HG02852 (cell line): Measurements from ENCODE around the gene DLX5.
"Not testable (repeated sequence)": the region's sequence is repeated elsewhere in the genome, so short reads cannot be mapped to it uniquely, and the experiment has no call there.

Experiments used
- ATAC-seq: cut with Tn5 transposase; IDR thresholded peaks from one replicate; pipeline ENCODE4 v1.9.1; 2021; ENCODE audit warnings: mild to moderate bottlenecking, moderate library complexity; ENCODE audit not compliant: unreplicated experiment

DLX5 gene

DNA sequence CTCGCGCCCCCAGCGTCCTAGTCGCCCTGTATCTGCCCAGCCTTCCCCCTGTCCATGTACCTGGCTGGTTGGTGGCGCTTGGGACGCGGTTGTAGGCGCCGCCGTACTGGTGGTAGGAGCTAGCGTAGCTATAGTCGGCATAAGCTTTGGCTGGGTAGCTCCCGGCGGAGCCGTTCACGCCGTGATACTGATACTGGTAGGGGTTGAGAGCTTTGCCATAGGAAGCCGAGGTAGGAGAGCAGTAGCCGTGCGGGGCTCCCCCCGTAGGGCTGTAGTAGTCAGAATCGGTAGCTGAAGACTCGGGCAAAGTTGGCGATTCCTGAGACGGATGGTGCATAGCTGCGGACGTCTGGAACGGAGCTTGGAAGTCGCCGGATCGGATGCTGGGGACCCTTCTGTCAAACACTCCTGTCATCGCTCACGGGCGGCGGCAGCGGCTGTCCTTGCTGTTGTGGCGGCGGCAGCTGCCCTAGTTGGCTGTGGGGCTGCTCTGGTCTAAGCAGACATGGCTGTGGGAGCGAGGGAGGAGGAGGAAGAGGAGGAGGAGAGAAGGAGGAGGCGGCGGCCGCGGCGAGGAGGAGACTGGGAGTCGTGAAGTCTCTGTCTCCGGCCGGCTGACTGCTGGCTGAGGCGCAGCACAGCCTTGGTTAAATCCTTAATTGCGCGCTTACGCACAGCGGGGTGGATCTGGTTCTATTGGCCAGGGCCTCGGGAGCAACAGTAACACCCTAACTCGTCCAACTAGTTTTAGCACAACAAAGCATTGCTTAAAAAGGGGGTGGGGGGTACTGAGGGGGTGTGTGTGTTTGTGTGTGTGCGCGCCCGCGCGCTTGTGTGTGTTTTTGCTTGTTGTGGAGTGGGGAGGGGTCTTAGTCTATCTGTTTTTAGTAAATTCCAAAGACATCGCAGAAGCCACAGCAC lies at the start of gene DLX5:
TSS of gene DLX5 (minus strand) at position 623 of the 921 bp plus-strand sequence. CDS start at position 415, 208 bp downstream.
- ATAC-seq: no peak

DNA sequence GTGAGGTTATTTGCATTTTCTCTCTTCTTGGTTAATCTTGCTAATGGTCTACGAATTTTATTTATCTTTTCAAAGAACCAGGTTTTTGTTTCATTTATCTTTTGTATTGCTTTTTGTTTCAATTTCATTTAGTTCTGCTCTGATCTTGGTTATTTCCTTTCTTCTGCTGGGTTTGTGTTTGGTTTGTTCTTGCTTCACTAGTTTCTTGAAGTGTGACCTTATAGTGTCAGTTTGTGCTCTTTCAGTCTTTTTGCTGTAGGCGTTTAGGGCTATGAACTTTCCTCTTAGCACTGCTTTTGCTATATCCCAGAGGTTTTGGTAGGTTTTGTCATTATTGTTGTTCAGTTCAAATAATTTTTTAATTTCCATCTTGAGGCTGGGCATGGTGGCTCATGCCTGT lies 47.4 kb upstream of the DLX5 start:
- ATAC-seq: not testable (repeated sequence)

DNA sequence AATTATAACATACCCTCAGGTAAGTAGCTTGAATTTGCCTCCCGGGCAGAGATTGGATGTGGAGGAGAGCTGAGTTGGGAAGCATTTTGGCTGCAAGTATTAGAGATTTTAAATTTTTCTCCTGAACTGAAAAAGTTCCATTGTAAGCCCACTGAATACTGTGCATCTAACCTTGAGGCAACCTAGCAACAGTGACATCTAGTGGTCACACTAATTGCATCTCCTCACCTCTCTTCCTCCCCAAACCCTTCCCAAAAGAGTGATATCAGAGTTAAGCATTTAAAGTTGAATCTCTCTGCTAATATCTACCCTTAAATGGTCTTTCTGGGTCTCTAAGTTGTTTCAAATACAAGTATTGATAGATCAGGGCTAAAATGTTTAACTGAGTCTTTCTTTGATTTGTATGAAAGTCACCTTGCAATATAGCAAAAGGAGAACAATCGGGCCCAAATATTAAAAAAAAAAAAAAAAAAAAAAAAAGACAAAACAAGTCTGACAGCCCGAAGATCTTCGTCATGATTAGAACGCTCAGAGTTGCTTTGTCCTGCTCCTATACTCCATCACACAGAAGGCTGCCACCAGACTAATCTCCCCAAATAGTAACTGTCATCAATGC lies 40.4 kb upstream of the DLX5 start:
- peak; percentile 92 for ATAC-seq

DNA sequence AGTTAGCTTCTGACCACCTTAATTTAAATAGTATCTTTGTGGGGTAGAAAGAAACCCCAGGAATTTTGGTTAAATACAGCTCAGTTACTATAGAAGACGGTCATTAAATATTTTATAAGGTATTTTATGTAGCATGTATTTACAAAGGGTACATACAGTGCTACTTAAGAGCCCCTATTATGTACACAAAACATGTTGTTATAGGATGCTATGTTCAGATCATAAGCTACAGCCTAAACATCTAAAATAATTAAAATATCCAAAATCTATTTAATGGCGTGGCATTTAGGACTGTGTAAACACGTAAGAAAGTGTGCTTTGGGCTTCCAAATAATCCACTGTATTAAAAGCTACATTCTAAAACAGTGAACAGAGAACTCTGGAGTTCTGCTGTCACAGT lies 39.4 kb upstream of the DLX5 start:
- ATAC-seq: no peak

DNA sequence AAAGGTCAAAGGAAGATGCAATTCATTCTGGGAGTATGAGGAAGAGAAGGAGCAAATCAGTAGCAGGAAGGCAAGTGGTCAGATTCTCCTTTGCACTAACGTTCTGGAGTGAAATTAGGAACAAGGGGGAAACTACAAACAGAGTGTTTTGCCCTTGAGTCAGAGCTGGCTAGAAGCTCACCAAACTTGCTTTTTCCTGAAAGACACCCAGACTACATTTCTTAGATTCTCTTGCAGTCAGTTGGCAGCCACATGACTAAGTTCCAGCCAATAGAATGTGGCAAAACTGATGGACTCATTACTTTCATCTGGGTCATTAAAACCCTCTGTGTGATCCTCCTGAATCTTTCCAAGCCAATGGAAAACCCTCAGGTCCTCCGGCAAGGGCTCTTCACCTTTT lies 18.6 kb upstream of the DLX5 start:
- no peak for ATAC-seq

DNA sequence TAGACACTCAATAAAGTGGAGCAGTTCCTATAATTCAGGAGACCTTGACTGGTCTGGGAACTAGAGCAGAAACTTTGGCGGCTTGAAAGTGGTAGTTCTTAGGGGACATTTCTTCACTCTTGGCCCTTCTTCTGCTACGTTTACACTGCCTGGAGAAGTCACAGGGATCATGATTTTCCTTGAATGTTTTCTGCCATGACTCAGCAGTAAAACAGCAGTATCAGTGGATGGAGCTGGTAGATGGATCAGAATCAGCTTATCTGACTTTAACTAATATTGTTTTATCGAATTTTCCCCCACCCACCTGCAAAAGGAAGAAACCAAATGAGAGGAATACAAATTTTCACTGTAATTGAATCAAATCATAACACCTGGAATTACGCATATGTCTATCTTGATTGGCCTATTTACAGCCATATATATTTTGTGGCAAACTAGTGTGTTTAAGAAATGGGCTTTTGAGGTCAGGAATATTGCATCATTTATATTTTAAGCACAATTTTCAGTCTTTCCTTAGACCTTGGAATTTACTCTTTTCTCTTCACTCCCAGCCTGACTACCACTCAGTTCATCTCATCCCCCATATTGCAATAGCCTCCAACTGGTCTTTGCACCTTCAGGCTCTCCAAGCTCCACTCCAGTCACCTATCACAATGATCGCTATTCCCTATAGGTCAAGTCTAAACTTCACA lies 14.9 kb upstream of the DLX5 start:
- no peak for ATAC-seq

DNA sequence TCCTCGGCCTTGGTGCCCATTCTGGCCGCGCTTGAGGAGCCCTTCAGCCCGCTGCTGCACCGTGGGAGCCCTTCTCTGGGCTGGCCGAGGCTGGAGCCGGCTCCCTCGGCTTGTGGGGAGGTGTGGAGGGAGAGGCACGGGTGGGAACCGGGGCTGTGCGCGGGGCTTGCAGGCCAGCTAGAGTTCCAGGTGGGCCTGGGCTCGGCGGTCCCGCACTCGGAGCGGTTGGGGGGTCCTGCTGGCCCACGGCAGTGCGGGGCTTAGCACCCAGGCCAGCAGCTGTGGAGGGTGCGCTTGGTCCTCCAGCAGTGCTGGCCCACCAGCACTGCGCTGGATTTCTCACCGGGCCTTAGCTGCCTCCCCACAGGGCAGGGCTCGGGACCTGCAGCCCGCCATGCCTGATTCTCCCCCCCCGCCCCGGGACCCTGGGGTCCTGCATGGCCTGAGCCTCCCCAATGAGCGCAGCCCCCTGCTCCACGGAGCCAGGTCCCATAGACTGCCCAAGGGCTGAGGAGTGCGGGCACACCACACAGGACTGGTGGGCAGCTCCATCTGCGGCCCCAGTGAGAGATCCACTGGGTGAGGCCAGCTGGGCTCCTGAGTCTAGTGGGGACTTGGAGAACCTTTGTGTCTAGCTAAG lies 9.7 kb upstream of the DLX5 start:
- ATAC-seq: not testable (repeated sequence)

DNA sequence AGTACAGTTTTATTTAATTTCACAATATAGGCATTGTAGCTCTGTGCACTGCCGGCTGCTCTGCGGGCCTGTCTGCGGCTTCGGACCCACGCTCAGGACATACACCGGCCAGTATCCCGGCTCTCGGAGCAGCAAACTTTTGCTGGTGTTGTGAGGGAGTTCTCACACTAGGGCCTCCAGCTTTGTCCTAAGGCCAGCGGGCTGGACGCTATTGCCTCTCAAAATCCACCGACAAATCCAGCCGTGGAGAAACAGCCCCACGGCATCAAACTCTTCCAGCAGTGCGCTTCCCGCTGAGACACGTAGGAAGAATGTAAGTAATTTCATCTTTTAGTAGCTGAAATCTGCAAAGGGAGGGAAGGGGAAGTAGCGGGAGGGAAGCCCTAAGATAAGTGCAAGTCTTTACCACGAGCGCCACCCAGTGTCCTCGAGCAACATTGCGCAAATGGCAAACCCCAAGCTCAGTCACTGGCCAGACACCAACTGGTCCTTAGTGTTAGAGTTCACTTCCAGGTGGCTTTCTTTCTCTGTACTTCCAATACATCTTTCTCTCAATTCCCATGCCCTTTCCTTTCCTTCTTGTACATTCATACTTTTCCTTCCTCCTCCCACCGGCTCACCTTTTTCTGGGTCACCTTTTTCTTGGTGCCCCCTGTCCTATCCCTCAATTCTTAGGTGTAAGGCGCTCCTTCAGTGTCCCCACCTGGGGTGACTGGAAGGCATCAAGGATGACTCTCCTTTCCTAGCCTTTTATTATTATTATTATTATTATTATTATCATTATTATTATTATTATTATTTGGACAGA lies 3.0 kb upstream of the DLX5 start:
- ATAC-seq: peak; percentile 94

DNA sequence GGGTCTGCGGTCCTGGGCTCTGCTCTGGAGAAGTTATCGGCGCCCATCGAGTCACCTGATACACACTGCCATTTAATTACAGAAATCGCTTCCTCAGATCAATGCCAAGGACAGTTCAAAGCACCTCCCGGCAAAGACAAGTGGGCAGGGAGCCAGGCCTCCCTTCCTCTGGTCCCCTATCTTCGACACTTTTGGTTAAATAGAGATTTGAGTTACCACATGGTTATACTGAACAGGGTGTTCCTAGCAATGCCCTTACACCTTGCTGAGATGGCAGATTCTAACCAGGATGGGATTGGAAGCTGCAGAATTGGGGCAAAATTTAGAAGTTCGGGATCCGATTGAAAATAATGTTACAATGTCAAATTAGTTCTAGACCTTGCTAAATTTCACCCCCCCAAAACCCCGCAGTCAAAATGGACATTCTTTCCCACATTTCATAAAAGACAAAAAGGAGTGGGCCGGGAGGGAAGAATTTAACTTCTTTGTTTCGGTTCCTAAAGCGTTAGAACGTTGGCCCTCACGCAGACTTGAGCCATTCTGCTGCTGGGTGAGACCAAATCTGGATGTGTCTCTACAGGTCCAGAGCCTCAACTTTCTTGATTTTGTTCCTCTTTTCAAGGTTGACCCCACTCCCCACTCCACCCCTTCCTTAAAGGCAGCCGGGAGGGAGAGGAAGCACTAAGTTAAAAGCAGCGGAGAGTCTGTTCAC lies 2.2 kb upstream of the DLX5 start:
- peak; percentile 10 for ATAC-seq

DNA sequence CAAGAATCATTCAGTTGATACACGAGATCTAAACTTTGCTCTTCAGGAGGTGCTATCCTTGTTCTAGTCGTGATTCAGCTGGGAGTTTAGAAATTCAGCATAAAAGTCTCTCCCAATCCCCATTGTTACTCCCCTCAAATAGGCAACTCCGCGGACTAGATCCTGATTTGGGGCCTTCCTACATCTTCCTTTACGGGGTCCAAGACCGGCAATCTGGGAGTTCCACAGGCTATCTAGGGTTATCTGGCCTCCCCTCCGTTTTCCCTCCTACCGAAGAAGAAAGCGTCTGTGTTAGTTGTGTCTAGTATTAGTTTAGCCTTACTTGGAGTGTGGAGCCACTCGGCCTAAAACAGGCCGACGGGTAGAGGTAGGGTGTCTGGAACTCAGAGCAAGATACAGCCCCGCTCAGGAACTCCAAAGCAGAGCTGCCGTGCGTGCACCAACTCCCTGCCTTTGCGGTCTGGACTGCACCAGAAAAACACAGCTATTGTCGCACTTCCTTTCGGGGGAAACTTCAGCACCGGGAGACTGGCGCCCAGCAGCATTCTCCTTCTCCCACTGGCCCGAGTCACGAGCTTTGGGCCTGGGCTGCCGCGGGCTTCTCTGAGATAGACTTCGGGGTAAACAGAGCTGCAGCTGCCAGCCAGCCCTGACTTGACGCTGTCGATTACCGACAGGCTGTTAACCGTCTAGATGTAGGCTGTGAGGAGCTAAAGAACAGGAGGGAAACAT lies 1.5 kb upstream of the DLX5 start:
- ATAC-seq: no peak

DNA sequence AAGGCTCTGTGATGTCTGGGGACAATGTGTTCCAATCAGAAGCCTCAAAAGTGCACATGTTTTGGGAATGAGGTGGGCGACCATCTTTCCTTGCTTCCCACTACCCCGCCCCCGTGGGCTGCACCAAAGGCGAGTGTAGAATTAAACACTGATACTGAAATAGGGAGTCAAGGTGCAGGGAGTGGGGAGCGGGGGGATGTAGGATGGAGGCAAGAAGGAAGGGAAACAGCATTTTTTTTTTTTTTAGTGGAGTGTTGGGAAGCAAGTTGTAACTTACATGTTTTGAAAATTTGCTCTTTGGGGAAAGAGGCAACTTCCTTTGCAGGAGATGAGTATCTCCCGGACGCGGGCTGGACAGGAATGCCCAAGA lies 484 bp upstream of the DLX5 start:
- ATAC-seq: no peak

DNA sequence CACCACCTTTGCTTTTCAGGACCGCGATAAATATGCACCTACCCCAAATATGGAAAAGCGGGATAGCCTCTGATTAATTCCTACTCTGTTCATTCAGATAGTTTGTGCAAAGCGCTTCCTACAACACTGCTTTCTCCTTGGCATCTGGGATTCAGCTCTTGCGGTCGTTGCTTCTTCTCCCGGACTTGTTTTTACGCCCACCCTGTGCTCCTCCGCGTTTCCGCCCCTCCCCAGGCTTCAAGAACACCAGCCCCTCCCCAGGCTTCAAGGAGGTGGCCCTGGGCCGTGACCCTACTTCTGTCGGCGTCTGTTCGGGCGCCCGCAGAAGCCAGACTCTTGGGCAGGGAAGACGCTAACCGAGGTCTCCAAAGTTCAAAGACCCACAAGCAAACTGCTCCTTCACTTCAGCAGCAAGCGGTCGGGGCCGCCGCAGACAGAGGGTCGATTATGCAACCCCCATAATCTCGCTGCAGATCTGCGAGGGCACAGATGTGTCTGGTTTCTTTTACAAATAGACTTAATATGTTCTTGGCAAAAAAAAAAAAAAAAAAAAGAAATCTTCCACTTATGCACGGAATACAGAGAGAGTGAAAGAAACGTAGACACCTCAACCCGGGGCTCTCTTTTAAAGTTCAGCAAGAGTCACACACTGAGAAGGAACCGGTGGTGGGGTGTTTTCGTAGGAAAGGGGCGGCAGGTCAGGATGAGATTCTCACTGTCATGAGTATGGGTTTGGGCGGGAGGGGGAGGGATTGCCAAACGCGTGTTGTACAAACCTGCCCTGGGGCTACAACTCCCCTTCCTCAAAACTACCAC lies 1.9 kb downstream of the DLX5 start:
- ATAC-seq: no peak

DNA sequence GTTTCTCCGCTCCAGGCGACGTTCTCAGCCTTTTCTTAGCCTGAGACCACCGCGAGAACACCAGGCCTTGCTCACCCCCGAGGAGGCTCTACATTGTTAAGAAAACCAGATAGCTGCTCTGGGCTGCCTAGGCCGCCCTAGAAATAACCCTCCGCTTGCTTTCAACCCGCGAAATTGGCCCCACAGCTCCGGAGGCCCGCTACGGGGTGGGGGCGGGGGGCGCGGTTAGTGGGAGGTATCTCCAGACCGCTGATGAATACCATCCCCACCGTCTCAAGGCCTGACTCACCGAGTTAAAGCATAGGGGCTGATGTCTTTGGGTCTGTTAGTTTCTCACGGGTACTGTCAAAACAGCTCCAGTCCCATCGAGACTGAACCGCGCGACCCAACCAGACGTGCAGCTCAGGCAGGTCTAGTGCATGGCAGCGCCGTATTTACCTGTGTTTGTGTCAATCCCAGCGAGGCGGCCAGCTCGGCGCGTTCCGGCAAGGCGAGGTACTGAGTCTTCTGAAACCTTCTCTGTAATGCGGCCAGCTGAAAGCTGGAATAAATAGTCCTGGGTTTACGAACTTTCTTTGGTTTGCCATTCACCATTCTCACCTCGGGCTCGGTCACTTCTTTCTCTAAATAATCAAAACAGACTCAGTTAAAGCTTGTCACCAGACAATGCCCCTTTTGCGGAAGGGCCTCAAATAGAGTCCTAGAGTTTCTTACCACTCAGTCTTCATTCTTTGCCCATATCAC lies 2.7 kb downstream of the DLX5 start:
- no peak for ATAC-seq

DNA sequence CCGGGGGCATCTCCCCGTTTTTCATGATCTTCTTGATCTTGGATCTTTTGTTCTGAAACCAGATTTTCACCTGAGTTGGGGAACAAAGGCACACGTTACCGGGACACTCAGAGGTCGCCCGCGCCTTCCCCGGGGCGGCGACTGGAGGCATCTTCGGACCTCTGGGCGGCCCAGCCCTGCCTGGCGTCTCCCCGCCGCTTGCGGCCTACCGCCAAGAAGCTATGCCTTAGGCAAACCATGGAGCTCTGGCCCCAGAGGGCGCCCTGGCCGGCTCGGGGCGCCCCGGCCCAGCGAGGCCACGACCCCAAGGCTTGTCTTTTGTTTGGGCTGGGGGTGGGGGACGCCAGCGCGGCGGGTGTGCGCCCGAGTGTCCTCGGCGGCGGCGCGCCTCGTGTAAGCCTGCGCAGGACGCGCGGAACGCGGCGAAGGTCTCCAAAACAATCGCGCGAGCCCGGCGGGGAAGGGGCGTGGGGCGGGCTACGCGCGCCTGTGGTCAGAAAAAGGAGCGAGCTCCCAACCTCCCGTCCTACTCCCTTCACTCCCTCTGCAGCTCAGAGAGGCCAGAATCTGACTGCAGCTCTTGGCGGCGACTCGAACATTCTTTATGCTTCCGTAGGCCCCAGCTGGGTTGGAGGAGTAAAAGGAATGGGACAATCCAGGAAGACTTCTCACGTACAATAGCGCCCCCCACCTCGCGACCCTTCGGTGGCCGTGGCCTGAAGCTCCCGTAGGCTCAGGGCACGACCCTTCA lies 3.5 kb downstream of the DLX5 start:
- ATAC-seq: no peak

DNA sequence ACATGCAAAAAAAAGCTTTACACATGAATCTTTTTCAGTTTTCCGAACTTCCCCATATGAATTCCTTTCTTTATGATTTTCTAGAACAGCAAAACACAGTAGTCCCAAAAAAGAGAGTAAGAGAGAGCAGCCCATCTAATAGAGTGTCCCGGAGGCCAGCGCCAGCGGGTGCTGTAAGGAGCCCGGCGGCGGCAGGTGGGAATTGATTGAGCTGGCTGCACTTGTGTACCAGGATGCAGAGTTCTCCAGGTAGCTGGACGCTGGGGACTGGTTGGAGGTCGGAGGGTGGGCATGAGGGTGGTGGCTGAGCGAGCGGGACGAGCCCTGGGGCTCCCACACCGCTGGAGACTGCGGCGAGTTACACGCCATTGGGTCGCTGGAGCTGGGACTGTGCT lies 4.0 kb downstream of the DLX5 start:
- no peak for ATAC-seq

DNA sequence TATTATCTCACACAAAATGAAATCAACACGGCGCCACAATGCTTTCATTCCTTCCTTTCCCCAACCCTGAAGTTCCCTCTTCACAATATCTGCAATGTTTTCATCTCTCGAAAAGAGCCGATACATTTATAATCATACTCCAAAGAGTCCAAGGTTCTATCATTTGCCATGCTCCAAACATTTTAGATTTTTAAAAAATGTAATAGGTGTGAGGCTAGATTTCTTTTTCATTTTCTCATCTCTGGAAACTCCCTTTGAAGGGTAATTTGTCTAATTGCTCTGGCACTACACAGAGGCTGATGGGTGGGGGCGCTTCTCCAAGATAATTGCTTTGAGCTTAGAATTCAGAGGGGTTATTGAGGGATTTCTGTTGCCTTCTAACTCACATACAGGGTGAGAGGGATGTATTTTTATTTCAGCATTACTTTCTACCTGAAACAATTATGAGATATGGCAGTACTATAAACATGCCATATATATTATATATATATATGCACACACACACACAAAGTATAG lies 4.9 kb downstream of the DLX5 start:
- ATAC-seq: no peak
